Lung (tissue), 12 donors: ENCODE measurements around the gene SHISA5. TPM values are rescaled to one million over a fixed set of nuclear protein-coding genes. Genes with fewer than 3 reads are reported as not detected.

ENCODE experiments used
- ATAC-seq: fragments of 200-7000 bp; cut with Tn5 transposase; one replicate; pipeline ENCODE4 v1.9.1; 2020; ENCODE audit warnings: moderate number of reproducible peaks; ENCODE audit not compliant: insufficient read depth, low FRiP score
- DNase-seq, 3 donors: peaks; one replicate each; pipeline ENCODE4 v3.0.0-alpha.2; 2013 to 2017
- H3K27ac ChIP-seq, 2 donors: one replicate each; pipeline ENCODE4 v1.5.1; 2013; ENCODE audit warnings: mild to moderate bottlenecking in 2 of 2, moderate library complexity in 2 of 2, control low read depth in 1 of 2, inconsistent platforms in 1 of 2, low read depth in 1 of 2, low read length in 1 of 2
- H3K27me3 ChIP-seq, 3 donors: one replicate each; pipeline ENCODE4 v1.5.1; 2013; ENCODE audit warnings: low read length in 2 of 3; ENCODE audit not compliant: control insufficient read depth in 3 of 3, insufficient read depth in 3 of 3
- H3K36me3 ChIP-seq, 4 donors: one replicate each; pipeline ENCODE4 v1.5.1; 2013; ENCODE audit warnings: low read length in 4 of 4, mild to moderate bottlenecking in 1 of 4, moderate library complexity in 1 of 4; ENCODE audit not compliant: control insufficient read depth in 4 of 4, insufficient read depth in 4 of 4
- H3K4me1 ChIP-seq, 5 donors: one replicate each; pipeline ENCODE4 v1.5.1; 2013; ENCODE audit warnings: low read length in 5 of 5, mild to moderate bottlenecking in 2 of 5, moderate library complexity in 1 of 5; ENCODE audit not compliant: control insufficient read depth in 5 of 5, insufficient read depth in 5 of 5
- H3K4me3 ChIP-seq: one replicate; pipeline ENCODE4 v1.5.1; 2013; ENCODE audit warnings: mild to moderate bottlenecking, control low read depth, moderate library complexity
- H3K9ac ChIP-seq, 2 donors: one replicate each; pipeline ENCODE4 v1.5.1; 2013; ENCODE audit warnings: low read length in 2 of 2, control low read depth in 1 of 2; ENCODE audit not compliant: insufficient read depth in 1 of 2
- H3K9me3 ChIP-seq, 4 donors: one replicate each; pipeline ENCODE4 v1.5.1; 2013; ENCODE audit warnings: low read length in 3 of 4, mild to moderate bottlenecking in 1 of 4, moderate library complexity in 1 of 4; ENCODE audit not compliant: control insufficient read depth in 4 of 4, insufficient read depth in 3 of 4
- WGBS, 2 donors: extraction: QIAGEN DNeasy Blood & Tissue Kit; methylation state at CpG; one replicate each; pipeline ENCODE4 v1.1.7; 2013; 5-methylcytosine and 5-hydroxymethylcytosine counted together
- polyA plus RNA-seq, 2 donors: library from polyadenylated mRNA; stranded (reverse); fragments of 200-250 nt; gene quantifications; one replicate each; pipeline ENCODE4 v1.2.1, GENCODE V29; 2013
- total RNA-seq, 2 donors: library from RNA; depleted of rRNA in 1 of 2; stranded (reverse); fragments of >200 nt in 1 of 2; gene quantifications; one replicate each; pipeline ENCODE4 v1.2.1, GENCODE V29; 2014 to 2021
- TF ChIP-seq, protein P1 (sequence below): IDR thresholded peaks from 2 replicates; pipeline ENCODE4 v1.5.1; 2012; ENCODE audit warnings: mild to moderate bottlenecking; ENCODE audit errors: control extremely low read depth, extremely low read depth
- donor health status: control.
- donor health status: control.
- donor health status: Bipolar disorder and iron deficiency.
- donor health status: healthy.
- donor health status: DM: yes; HTN: yes; CAD: no.

SHISA5 gene
- total and polyA plus RNA-seq, 4 donors: 70.5 to 184 (median 131) TPM

DNA sequence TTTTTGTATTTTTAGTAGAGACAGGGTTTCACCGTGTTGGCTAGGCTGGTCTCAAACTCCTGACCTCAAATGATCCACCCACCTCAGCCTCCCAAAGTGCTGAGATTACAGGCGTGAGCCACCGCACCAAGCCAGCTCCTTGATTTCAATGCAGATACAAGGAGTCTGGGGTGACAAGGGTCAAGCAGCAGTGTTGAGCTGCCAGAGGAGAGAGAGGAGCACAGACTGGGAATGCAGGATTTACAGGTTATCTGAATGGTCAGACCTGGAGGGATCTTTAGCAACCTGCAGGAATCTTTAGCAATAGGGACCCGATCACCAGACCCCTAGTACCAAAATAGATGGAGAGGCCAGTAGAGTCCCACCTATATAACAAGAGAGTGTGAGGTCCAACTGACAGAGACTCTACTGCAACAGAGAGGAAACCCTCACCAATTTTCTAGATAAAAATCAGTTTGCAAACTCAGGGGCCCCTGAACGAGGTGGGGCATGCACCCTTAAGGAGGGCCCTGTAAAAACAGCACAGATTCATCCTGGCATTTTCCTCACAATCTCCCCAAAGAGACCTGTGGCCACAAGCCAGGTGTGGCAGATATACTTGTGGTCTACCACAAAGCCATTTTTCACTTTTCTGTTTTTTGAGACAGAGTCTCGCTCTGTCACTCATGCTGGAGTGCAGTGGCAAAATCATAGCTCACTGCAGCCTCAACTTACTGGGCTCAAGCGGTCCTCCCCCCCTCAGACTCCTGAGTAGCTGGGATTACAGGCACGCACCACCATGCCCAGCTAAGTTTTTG is 10.7 kb upstream of the SHISA5 start:
- WGBS, 2 donors: 84 to 89% methylated on average over 8 of the region's 8 CpGs
- Histone ChIP-seq H3K4me1 (no peaks in the 10 kb centered on the region), H3K4me3 (no peak overlapping the region), H3K27me3 (no peaks in the 10 kb centered on the region), H3K9me3 (no peaks in the 10 kb centered on the region), H3K36me3 (no peaks in the 10 kb centered on the region), H3K9ac (no peak overlapping the region), H3K27ac (no peak overlapping the region)
- DNase-seq (no peak), ATAC-seq (no peak)
- TF ChIP-seq, protein P1, sequence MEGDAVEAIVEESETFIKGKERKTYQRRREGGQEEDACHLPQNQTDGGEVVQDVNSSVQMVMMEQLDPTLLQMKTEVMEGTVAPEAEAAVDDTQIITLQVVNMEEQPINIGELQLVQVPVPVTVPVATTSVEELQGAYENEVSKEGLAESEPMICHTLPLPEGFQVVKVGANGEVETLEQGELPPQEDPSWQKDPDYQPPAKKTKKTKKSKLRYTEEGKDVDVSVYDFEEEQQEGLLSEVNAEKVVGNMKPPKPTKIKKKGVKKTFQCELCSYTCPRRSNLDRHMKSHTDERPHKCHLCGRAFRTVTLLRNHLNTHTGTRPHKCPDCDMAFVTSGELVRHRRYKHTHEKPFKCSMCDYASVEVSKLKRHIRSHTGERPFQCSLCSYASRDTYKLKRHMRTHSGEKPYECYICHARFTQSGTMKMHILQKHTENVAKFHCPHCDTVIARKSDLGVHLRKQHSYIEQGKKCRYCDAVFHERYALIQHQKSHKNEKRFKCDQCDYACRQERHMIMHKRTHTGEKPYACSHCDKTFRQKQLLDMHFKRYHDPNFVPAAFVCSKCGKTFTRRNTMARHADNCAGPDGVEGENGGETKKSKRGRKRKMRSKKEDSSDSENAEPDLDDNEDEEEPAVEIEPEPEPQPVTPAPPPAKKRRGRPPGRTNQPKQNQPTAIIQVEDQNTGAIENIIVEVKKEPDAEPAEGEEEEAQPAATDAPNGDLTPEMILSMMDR: no peak

DNA sequence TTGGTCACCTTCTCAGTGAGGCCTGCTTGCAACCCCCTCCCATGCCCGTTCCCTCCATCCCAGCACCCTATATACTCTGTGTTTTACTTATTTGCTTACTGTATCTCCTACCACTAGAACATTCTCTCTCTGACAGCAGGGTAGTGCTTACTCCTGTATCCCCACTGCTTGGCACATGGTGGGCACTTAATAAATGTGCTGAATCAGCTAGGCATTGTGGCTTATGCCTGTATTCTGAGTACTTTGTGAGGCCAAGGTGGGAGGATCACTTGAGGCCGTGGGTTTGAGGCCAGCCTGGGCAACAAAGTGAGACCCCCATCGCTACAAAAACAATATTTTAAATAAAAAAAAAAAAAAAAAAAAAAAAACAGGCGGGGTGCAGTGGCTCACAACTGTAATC is 7.6 kb upstream of the SHISA5 start:
- TF ChIP-seq, protein P1: no peak
- Histone ChIP-seq H3K9ac (no peak overlapping the region), H3K27me3 (no peaks in the 10 kb centered on the region), H3K9me3 (no peaks in the 10 kb centered on the region), H3K4me3 (no peak overlapping the region), H3K27ac (no peak overlapping the region), H3K36me3 (no peaks in the 10 kb centered on the region), H3K4me1 (no peaks in the 10 kb centered on the region)
- DNase-seq (no peak), ATAC-seq (no peak)
- WGBS, 2 donors: 92 to 98% methylated on average over 4 of the region's 4 CpGs

DNA sequence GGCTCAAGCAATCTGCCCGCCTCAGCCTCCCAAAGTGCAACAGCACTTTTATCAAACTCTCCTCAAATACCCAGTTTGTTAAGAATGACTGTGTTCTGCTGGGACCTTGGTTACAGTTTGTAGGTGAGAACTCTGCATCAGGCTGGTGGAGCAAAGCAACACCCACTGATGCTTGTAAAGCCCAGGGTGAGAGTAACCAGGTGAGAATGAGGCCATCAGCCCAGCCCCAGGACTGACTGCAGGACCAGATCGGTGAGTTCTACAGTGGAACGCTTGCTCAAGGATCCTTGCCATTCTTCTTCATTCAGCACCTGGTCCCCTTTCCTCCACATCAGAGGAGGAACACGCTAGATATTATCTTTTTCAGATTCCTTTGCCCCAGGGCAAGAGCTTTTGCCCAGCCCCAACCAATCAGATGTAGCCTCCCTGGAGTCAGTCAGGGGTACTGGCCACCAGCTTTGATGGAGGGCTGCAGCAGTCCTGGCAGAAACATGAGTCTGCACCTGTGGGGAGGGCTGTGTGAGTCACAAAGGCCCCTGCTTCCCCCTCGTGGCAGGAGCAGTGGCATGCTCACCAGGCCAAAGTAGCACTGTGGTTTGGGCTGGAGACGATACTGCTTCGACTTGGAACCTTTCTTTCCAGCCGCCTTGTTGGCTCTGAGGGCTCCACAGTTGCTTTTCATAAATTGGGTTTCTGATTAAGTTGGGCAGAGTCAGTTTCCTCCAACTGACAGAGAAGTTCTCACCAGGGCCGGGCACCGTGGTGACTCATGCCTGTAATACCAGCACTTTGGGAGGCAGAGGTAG is 3.5 kb upstream of the SHISA5 start:
- Histone ChIP-seq H3K9ac (no peak overlapping the region), H3K4me3 (no peak overlapping the region), H3K36me3 (no peaks in the 10 kb centered on the region), H3K9me3 (no peaks in the 10 kb centered on the region), H3K27ac (peak overlapping the region in 1 of 2 donors; percentile 32), H3K27me3 (no peaks in the 10 kb centered on the region), H3K4me1 (peaks cover 0 to 17% (median 12%) of the 10 kb centered on the region in 5 donors)
- ATAC-seq: no peak
- DNase-seq: peak; percentile 24 to 45 (median 44)
- WGBS, 2 donors: 37 to 42% methylated on average over 10 of the region's 10 CpGs
- TF ChIP-seq, protein P1: peak; percentile 42
